SW480 (cell line): ENCODE results near the gene PDE4D.
"Not testable (repeated sequence)": the region's sequence is repeated elsewhere in the genome, so short reads cannot be mapped to it uniquely, and the experiment has no call there.

Source experiments
- DNase-seq: peaks from one replicate; pipeline ENCODE4 v3.0.0-alpha.2; 2016; ENCODE audit warnings: low spot score

Gene PDE4D

GRCh38 chr5:59605915-59606314 lies 287.6 kb downstream of the PDE4D start:
- DNase-seq: no peak

GRCh38 chr5:59604111-59604510 lies 289.4 kb downstream of the PDE4D start:
- DNase-seq: no peak

DNA sequence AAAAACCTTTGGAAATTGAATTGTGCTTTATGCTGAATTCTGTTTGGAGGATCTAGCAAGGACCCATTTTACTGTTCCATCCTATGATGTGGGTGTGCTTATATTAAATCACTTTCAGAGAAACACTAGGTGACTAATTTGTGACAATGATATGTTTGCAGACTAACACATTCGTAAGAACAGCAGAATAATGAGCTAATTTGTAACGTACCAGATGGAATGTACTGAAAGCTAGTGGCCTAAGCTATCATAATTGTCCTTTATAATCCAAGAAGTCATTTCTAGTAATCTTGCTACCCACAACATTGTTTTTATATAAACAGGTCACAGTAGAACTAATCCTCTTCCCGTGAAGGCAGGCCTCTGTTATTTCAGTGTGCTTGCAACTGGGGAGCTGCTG lies 292.5 kb downstream of the PDE4D start:
- no peak for DNase-seq

DNA sequence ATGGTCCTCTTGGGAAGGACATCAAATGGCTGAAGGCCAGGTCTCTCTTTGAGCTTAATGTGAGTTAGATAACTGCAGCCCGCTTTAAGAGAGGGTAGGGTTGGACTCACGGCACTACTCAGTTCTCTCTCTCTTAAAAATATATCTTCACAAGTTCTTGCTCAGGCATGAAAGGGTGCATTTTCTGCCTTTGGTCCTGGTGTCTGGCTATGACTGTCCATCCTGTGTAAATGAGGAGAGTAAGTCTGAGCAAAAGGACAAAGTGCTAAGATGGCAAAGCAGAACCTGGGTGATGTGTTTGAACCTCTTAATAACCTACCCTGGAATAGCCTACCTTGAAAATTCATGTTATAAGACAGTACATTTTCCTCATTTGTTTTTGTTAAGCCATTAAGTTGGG lies 293.4 kb downstream of the PDE4D start:
- no peak for DNase-seq

GRCh38 chr5:59599729-59600128 lies 293.8 kb downstream of the PDE4D start:
- no peak for DNase-seq

DNA sequence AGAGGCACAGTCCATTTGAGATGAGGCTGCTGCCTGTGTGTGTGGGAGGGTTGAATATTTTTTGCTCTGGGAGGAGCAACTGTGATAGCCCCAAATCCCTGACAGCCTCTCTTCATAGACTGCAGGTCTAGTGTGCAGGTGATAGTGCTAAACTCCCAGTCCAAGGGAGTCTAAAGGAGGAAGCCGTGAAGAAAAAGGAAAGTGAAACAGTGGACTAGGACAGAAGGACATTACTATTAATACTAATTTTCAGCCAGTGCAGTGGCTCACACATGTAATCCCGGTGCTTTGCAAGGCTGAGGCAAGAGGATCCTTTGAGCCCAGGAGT lies 295.0 kb downstream of the PDE4D start:
- DNase-seq: peak; percentile 7

GRCh38 chr5:59597690-59598546 lies 295.6 kb downstream of the PDE4D start:
- DNase-seq: no peak

GRCh38 chr5:59596586-59597350 lies 296.8 kb downstream of the PDE4D start:
- no peak for DNase-seq

DNA sequence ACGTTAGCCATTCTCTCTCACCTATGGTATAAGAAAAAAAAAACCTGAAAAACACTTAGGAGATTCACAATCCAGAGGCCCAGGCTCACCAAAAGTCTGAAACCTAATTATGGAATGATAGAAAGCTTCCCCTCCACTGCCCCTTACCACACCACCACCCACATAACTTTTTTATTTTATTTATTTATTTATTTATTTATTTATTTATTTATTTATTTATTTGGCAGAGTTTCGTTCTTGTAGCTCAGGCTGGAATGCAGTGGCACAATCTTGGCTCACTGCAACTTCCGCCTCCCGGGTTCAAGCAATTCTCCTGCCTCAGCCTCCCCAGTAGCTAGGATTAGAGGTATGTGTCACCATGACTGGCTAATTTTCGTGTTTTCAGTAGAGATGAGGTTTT lies 299.4 kb downstream of the PDE4D start:
- not testable (repeated sequence) for DNase-seq

- DNase-seq: no peak
Measured at GRCh38 chr5:59593439-59594007, 300.0 kb downstream of the PDE4D start.

GRCh38 chr5:59592101-59592500 lies 301.4 kb downstream of the PDE4D start:
- DNase-seq: no peak

DNA sequence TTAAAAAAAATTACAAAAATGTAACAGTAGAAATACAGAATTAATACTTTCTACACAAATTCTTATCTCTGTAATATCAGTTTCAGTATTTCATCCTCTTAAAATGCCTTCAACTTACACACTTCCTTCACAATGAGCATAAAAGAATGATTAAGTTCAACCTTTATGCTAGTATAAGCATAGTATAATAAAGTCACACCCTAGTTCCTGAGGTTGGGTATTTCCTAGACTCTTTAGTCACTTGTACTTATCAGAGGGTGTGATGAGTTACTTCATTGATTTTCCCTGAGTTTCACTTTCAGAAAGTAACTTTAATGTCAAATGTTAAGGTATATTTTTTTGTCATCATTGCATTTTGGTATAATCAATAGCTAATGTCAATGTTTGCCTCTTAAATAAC lies 302.4 kb downstream of the PDE4D start:
- no peak for DNase-seq

GRCh38 chr5:59588922-59589321 lies 304.6 kb downstream of the PDE4D start:
- no peak for DNase-seq

GRCh38 chr5:59587489-59588337 lies 305.8 kb downstream of the PDE4D start:
- no peak for DNase-seq

DNA sequence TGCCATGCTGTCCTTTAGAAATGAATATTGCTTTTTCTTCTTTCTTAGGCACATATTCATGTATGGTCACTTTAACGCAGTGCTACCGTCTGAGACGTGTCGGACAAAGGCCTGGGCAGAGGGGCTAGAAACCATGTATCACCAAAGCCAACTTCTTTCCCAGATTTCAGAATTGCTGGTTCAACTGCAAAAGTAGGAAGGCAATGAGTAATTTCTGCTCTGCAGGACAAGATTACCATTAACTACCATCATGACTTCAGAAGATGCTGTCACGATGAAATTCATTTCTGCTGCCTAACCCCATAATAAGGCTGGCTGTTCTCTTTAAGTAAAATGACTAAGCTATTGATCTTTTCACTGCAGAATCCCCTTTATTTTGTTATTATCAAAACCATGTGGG lies 306.7 kb downstream of the PDE4D start:
- DNase-seq: no peak

GRCh38 chr5:59584858-59585846 lies 308.4 kb downstream of the PDE4D start:
- no peak for DNase-seq

- DNase-seq: no peak
Measured at GRCh38 chr5:59583810-59584562, 309.5 kb downstream of the PDE4D start.

DNA sequence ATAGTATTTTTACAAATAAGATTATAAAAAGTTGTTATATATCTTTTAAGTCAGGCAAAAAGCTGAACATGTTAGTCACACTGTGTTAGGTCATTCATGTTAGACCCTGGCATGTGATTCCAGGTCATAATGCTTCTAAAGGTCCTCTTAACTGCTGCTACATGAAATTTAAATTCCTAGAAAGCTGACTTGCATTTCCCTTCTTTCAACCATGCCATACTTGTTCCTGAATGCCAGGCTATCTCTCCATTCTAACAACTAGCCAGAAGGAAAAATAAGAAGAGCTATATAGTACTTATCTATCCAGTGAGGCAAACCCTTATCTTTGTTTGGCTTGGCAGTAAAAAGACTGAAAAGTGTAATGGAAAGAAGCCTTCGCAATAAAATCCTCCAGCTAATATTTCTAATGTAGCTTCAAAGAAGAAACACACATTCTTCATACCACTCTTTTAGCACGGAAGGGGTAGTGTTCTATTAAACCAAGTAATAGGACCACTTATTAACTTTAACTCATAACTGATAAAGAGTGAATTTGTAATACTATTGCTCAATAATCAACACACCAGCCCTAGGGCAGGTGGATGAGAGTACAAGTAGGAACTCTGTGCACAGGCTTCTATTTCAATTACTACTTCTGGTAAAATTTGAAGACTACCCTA lies 310.2 kb downstream of the PDE4D start:
- DNase-seq: no peak

GRCh38 chr5:59582746-59583145 lies 310.8 kb downstream of the PDE4D start:
- DNase-seq: no peak

DNA sequence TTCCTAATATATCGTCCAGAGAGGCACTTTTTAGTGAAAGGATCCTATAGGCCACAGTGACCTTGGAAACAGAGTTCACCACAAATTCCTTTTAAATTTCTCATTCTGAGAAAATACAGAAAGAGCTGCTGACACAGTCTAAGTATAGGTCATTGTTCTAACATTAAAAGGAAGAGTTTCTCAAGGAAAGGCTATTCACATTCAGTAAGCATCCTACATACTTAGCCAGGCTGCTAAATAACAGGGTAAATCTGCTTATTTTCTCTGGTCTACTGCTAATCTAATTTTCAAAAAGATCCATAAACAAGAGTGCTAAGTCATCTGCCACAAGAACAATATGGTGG lies 313.7 kb downstream of the PDE4D start:
- DNase-seq: no peak
